H9 (cell line): ENCODE results near the gene LRP1. TPM values are rescaled to one million over a fixed set of nuclear protein-coding genes. Genes with fewer than 3 reads are reported as not detected.

ENCODE experiments used
- DNase-seq: peaks from one replicate; pipeline ENCODE4 v3.0.0-alpha.2; 2017
- H2AFZ ChIP-seq: one replicate; pipeline ENCODE4 v1.6.1; 2013; ENCODE audit warnings: mild to moderate bottlenecking, low read length, control low read depth, moderate library complexity
- H2AK5ac ChIP-seq: 2 replicates; pipeline ENCODE4 v1.6.1; 2013; ENCODE audit warnings: low read length, control low read depth, mixed read lengths; ENCODE audit not compliant: insufficient read length
- H2BK120ac ChIP-seq: one replicate; pipeline ENCODE4 v1.6.1; 2013; ENCODE audit warnings: low read depth, mild to moderate bottlenecking, low read length, control low read depth, inconsistent platforms; ENCODE audit not compliant: poor library complexity, severe bottlenecking
- H2BK12ac ChIP-seq: 2 replicates; pipeline ENCODE4 v1.6.1; 2013; ENCODE audit warnings: low read length, control low read depth, mixed read lengths, low read depth; ENCODE audit not compliant: insufficient read length
- H2BK15ac ChIP-seq: 2 replicates; pipeline ENCODE4 v1.6.1; 2013; ENCODE audit warnings: low read depth, low read length, control low read depth
- H2BK20ac ChIP-seq: one replicate; pipeline ENCODE4 v1.6.1; 2013; ENCODE audit warnings: low read depth, mild to moderate bottlenecking, low read length, control low read depth, inconsistent platforms; ENCODE audit not compliant: poor library complexity, severe bottlenecking
- H2BK5ac ChIP-seq: 2 replicates; pipeline ENCODE4 v1.6.1; 2013; ENCODE audit warnings: low read length, control low read depth, mixed read lengths; ENCODE audit not compliant: insufficient read length
- H3K14ac ChIP-seq: 2 replicates; pipeline ENCODE4 v1.6.1; 2013; ENCODE audit warnings: low read length, control low read depth; ENCODE audit not compliant: insufficient read depth
- H3K18ac ChIP-seq: 2 replicates; pipeline ENCODE4 v1.6.1; 2013; ENCODE audit warnings: low read depth, mild to moderate bottlenecking, mixed read lengths, low read length, control low read depth; ENCODE audit not compliant: insufficient read length
- H3K23ac ChIP-seq: 2 replicates; pipeline ENCODE4 v1.6.1; 2013; ENCODE audit warnings: low read length, control low read depth, mixed read lengths, low read depth; ENCODE audit not compliant: insufficient read length
- H3K23me2 ChIP-seq: 2 replicates; pipeline ENCODE4 v1.6.1; 2013; ENCODE audit warnings: low read depth, mild to moderate bottlenecking, mixed read lengths, low read length, control low read depth; ENCODE audit not compliant: insufficient read length, poor library complexity, severe bottlenecking
- H3K27ac ChIP-seq: 2 replicates; pipeline ENCODE4 v1.5.1; 2013; ENCODE audit warnings: low read length, control low read depth, mixed read lengths, low read depth; ENCODE audit not compliant: insufficient read length
- H3K27me3 ChIP-seq: 2 replicates; pipeline ENCODE4 v1.6.1; 2013; ENCODE audit warnings: low read length, control low read depth, inconsistent platforms; ENCODE audit not compliant: insufficient read depth
- H3K4ac ChIP-seq: 2 replicates; pipeline ENCODE4 v1.6.1; 2013; ENCODE audit warnings: low read depth, mild to moderate bottlenecking, control low read depth, inconsistent platforms, low read length, moderate library complexity
- H3K4me1 ChIP-seq: 2 replicates; pipeline ENCODE4 v1.6.1; 2013; ENCODE audit warnings: low read length, control low read depth, inconsistent platforms; ENCODE audit not compliant: insufficient read depth
- H3K4me2 ChIP-seq: 2 replicates; pipeline ENCODE4 v1.6.1; 2013; ENCODE audit warnings: low read length, control low read depth, mixed read lengths; ENCODE audit not compliant: insufficient read length, insufficient read depth
- H3K56ac ChIP-seq: 2 replicates; pipeline ENCODE4 v1.6.1; 2013; ENCODE audit warnings: low read depth, mild to moderate bottlenecking, mixed read lengths, low read length, control low read depth; ENCODE audit not compliant: insufficient read length
- H3K79me1 ChIP-seq: 2 replicates; pipeline ENCODE4 v1.6.1; 2013; ENCODE audit warnings: low read depth, mild to moderate bottlenecking, moderate library complexity, low read length, control low read depth, inconsistent platforms; ENCODE audit not compliant: insufficient read depth, poor library complexity, severe bottlenecking
- H3K79me2 ChIP-seq: 2 replicates; pipeline ENCODE4 v1.6.1; 2013; ENCODE audit warnings: low read length, control low read depth, inconsistent platforms; ENCODE audit not compliant: insufficient read depth
- H3K9ac ChIP-seq: 2 replicates; pipeline ENCODE4 v1.6.1; 2013; ENCODE audit warnings: low read length, control low read depth, mixed read lengths; ENCODE audit not compliant: insufficient read length; ENCODE audit errors: extremely low read depth
- H3K9me3 ChIP-seq: one replicate; pipeline ENCODE4 v1.6.1; 2013; ENCODE audit warnings: low read depth, low read length, inconsistent platforms; ENCODE audit not compliant: control insufficient read depth
- H3T11ph ChIP-seq: one replicate; pipeline ENCODE4 v1.6.1; 2013; ENCODE audit warnings: mild to moderate bottlenecking, low read length, control low read depth, inconsistent platforms
- H4K20me1 ChIP-seq: one replicate; pipeline ENCODE4 v1.6.1; 2013; ENCODE audit not compliant: control insufficient read depth, insufficient read length, insufficient read depth
- H4K5ac ChIP-seq: 2 replicates; pipeline ENCODE4 v1.6.1; 2013; ENCODE audit warnings: low read depth, mild to moderate bottlenecking, mixed read lengths, low read length, control low read depth; ENCODE audit not compliant: insufficient read length
- H4K8ac ChIP-seq: replicated peaks from 2 replicates; pipeline ENCODE4 v1.6.1; 2013; ENCODE audit warnings: low read length, control low read depth, mixed read lengths, low read depth; ENCODE audit not compliant: insufficient read length
- H4K91ac ChIP-seq: 2 replicates; pipeline ENCODE4 v1.6.1; 2013; ENCODE audit warnings: low read depth, mild to moderate bottlenecking, moderate library complexity, mixed read lengths, low read length, control low read depth; ENCODE audit not compliant: insufficient read length
- H3K27ac Mint-ChIP-seq, 3 experiments: 2 replicates in 2 of 3; 3 replicates in 1 of 3; pipeline ENCODE4 v1.8.0; 2020 to 2021; ENCODE audit warnings: mixed read lengths in 3 of 3, mild to moderate bottlenecking in 1 of 3, moderate library complexity in 1 of 3
- H3K27me3 Mint-ChIP-seq: 2 replicates; pipeline ENCODE4 v1.8.0; 2021; ENCODE audit warnings: low read depth, mild to moderate bottlenecking, moderate library complexity, mixed read lengths
- H3K36me3 Mint-ChIP-seq, 3 experiments: 2 replicates in 2 of 3; 3 replicates in 1 of 3; pipeline ENCODE4 v1.8.0; 2020 to 2021; ENCODE audit warnings: low read depth in 3 of 3, mixed read lengths in 3 of 3; ENCODE audit not compliant: insufficient read depth in 1 of 3
- H3K4me1 Mint-ChIP-seq, 2 experiments: 2 replicates each; pipeline ENCODE4 v1.8.0; 2020; ENCODE audit warnings: mixed read lengths in 2 of 2
- H3K4me3 Mint-ChIP-seq, 2 experiments: 2 replicates in 1 of 2; 3 replicates in 1 of 2; pipeline ENCODE4 v1.8.0; 2020 to 2021; ENCODE audit warnings: mild to moderate bottlenecking in 2 of 2, mixed read lengths in 2 of 2, moderate library complexity in 1 of 2
- H3K9me3 Mint-ChIP-seq, 2 experiments: 2 replicates in 1 of 2; 3 replicates in 1 of 2; pipeline ENCODE4 v1.8.0; 2020; ENCODE audit warnings: mild to moderate bottlenecking in 2 of 2, mixed read lengths in 2 of 2, moderate library complexity in 1 of 2
- WGBS: extraction: QIAGEN DNeasy Blood & Tissue Kit; methylation state at CpG from one replicate; pipeline ENCODE4 v1.1.7; 2013; ENCODE audit warnings: missing lambda C conversion rate, low lambda C conversion rate, mixed read lengths; ENCODE audit not compliant: insufficient read length; ENCODE audit errors: extremely low coverage; 5-methylcytosine and 5-hydroxymethylcytosine counted together
- total RNA-seq: library from RNA; stranded (reverse); gene quantifications from 2 replicates; pipeline ENCODE4 v1.2.1, GENCODE V29; 2021
- TF ChIP-seq, protein P1 (sequence below): fragments of 200-600 bp; sonication (generic); conservative IDR thresholded peaks from 3 replicates; pipeline ENCODE4 v1.8.0; 2021; ENCODE audit warnings: antibody characterized with exemption, mild to moderate bottlenecking

LRP1 gene
- total RNA-seq, 1 experiment from 2014 or later: 115 TPM

DNA sequence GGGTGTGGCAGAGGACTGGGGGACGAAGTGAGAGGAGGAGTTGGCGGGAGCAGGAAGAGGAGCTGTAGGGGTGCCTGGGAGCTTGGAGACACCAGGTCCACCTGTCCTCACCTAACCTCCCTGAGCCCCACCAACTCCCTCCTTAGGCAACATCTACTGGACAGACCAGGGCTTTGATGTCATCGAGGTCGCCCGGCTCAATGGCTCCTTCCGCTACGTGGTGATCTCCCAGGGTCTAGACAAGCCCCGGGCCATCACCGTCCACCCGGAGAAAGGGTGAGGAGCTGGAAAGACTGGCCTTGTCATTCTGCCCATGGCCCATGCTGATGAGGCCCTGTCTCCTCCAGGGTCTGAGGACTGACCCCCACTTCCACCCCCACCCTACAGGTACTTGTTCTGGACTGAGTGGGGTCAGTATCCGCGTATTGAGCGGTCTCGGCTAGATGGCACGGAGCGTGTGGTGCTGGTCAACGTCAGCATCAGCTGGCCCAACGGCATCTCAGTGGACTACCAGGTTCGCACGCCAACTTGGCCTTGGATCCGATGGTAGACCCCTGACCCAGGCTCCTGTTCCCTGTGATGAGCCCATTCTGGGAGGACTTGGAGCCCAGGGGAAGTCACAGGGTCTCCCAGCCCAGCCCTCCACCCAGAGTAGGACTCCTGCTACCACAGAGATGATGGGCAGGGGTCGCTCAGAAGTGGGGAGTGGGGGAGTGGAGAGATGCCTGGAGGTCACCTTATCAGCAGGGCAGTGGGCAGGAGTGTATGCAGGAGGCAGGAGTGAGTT lies 55.8 kb downstream of the LRP1 start:
- Histone ChIP-seq H2BK120ac (no peak overlapping the region), H2AFZ (no peak overlapping the region), H3K9me3 (no peaks in the 10 kb centered on the region), H4K5ac (no peak overlapping the region), H3K9ac (no peak overlapping the region), H3K27ac (no peak overlapping the region), H3K79me1 (no peaks in the 10 kb centered on the region), H4K20me1 (no peaks in the 10 kb centered on the region), H2BK5ac (no peak overlapping the region), H3K4me2 (no peak overlapping the region), H3T11ph (no peak overlapping the region), H3K23ac (no peak overlapping the region), H4K8ac (no peak overlapping the region), H3K4ac (no peak overlapping the region), H2BK20ac (no peak overlapping the region), H2BK15ac (no peak overlapping the region), H3K23me2 (no peaks in the 10 kb centered on the region), H3K18ac (no peak overlapping the region), H2AK5ac (no peak overlapping the region), H2BK12ac (no peak overlapping the region), H3K56ac (no peak overlapping the region), H3K4me1 (no peaks in the 10 kb centered on the region), H4K91ac (no peak overlapping the region), H3K79me2 (no peaks in the 10 kb centered on the region), H3K14ac (no peak overlapping the region), H3K27me3 (no peaks in the 10 kb centered on the region)
- TF ChIP-seq, protein P1, sequence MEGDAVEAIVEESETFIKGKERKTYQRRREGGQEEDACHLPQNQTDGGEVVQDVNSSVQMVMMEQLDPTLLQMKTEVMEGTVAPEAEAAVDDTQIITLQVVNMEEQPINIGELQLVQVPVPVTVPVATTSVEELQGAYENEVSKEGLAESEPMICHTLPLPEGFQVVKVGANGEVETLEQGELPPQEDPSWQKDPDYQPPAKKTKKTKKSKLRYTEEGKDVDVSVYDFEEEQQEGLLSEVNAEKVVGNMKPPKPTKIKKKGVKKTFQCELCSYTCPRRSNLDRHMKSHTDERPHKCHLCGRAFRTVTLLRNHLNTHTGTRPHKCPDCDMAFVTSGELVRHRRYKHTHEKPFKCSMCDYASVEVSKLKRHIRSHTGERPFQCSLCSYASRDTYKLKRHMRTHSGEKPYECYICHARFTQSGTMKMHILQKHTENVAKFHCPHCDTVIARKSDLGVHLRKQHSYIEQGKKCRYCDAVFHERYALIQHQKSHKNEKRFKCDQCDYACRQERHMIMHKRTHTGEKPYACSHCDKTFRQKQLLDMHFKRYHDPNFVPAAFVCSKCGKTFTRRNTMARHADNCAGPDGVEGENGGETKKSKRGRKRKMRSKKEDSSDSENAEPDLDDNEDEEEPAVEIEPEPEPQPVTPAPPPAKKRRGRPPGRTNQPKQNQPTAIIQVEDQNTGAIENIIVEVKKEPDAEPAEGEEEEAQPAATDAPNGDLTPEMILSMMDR: no peak
- no peak overlapping the region; a peak in 1 of 5 replicates for H3K4me3 Mint-ChIP-seq
- H3K36me3 Mint-ChIP-seq: peaks cover 52 to 92% (median 89%) of the 10 kb centered on the region in 3 experiments
- peaks cover 4 to 5% of the 10 kb centered on the region in 2 experiments for H3K4me1 Mint-ChIP-seq
- H3K27me3 Mint-ChIP-seq: no peaks in the 10 kb centered on the region
- no peak overlapping the region for H3K27ac Mint-ChIP-seq
- no peaks in the 10 kb centered on the region for H3K9me3 Mint-ChIP-seq
- no CpG with 5 or more reads among the region's 22 CpGs for WGBS
- DNase-seq: no peak
